Dedifferentiated amniotic fluid mesenchymal stem cell (primary cell): ENCODE measurements around the gene MYO15A.

Source experiments
- DNase-seq: peaks from one replicate; pipeline ENCODE4 v3.0.0-alpha.2; 2016; ENCODE audit errors: extremely low spot score

The MYO15A gene

DNA sequence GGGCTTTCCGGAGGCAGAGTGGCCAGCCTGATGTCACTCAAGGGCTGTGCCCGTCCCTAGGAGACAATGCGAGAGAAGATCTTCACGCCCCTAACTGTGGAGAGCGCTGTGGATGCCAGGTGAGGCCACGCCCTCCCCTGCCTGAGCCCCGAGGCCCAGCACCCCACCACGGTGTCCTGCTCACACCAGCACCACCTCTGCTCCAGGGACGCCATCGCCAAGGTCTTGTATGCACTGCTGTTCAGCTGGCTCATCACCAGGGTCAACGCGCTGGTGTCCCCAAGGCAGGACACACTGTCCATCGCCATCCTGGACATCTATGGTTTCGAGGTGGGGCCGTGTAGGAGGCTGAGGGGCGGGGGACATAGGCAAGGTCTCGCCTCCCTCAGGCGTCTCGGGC, 27.8 kb downstream of the MYO15A start:
- no peak for DNase-seq

DNA sequence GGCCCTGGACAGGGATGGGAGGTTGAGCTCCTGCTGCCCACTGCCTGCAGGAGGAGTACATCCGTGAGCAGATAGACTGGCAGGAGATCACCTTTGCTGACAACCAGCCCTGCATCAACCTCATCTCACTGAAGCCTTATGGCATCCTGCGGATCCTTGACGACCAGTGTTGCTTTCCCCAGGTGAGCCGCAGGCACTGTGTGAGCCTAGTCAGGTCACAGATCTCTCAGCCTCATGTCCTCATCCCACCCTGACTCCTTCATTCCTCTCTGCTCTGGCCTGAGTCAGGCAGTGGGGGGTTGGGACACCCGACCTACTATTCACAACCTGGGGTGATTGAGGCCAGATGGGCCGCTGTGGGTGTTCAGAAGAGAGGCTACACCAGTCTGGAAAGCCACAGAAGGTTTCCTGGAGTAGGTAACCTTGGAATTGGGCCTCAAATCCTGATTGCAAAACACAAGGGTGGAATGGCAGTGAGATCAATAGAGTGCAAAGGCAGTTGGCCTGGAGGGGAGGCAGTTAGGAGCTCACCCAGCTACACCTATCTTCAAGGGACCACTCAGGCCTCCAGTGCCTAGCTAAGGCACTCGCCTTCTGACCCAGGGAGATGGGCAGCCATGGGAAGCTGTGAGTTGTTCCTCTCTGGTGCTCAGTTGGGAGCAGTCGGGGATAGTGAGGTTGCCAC, 29.7 kb downstream of the MYO15A start:
- DNase-seq, result no peak

DNA sequence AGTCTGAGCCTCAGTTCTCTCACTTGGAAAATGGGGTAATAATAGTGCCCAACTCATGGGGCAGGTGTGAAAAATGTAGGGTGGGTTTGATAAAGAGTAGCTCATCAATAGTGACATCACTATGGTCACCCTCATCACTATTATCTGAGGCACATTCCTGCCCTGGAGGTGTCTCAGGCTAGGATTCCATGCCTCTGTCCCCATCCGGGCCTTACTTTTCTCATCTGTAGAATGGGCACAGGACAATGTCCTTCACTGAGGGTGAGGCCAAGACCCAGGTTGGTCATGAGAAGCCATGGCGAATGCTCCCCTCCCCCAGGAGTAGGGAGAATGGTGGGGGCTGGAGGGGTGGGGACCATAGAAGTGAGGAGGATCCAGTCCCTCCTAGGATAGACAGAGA, 30.5 kb downstream of the MYO15A start:
- DNase-seq, result no peak

DNA sequence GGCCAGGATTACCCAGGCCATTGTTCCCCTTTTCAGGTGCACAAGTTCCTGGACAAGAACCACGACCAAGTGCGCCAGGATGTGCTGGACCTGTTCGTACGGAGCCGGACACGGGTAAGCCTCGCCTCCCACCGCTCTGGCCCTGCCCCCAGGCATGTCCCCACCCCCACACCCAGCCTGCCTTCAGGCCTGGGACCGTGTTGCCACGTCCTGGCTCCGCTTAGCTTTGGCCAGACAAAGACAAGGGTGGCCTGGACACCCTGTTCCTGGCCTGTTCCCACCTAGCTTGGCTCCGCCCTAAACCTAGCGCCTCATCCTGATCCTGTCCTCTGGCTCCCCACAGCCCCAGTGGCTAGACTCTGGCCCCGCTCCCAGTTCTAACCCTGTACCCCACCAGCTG, 30.9 kb downstream of the MYO15A start:
- DNase-seq, result no peak

DNA sequence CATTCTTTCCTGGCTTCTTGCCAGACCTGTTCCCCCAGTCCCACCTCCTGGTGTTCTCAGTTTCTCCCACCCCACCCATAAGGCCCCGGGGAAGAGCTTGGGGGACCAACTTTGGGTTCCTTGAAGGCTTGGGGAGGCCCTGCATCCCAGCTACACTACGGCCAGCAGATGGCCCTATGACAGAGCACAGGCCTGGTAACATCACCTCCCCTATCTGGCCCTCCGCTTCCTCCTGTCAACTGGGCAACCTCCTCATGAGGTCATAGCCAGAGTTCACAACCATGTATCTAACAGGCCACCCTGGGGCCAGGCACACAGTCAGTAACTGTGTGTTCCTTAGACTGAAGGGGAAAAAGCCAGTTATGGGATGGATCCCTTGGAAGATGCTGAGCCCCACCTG, 31.4 kb downstream of the MYO15A start:
- DNase-seq, result no peak

DNA sequence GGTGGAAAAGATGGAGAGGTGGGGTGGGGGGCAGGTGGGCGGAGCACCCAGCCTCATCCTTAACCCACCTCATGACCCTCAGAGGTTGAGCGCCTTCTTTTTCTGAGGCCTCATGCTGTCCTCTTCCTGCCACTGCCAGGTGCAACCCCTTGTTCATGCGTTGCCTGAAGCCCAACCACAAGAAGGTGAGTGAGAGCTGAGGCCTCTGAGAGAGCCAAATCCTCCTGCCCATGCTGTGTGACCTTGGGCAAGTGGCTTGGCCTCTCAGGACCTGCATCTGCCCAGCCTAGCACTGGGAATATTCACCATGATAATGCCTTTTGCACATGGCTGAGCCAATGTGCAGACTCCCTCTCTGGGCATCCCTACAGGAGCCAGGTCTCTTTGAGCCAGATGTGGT, 32.1 kb downstream of the MYO15A start:
- DNase-seq, result no peak

DNA sequence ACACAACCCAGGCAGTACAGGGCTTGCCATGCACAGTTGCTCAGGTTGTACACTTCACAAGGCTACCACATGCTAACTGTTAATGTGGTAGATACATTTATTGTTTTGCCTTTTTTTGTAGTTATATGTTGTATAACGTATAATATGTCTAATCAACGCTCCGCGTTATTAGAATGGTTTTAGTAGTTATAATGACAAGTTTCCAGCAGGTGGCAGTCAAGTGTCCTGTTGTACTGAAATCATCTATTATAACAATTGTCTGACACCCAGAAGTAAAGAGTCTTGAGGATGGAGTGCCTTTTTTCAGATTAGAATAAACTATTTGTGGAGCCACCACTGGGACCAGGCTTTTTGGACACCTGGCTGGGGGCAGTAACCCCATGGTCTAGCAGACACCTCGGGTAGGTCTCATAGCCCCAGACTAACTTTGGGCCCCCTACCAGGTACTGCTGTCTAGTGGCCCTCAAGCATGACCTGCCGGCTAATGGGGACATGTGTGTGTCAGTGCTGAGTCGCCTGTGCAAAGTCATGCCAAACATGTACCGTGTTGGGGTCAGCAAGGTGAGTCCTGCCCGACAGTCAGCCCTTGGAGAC, 32.8 kb downstream of the MYO15A start:
- peak; percentile 32 for DNase-seq

DNA sequence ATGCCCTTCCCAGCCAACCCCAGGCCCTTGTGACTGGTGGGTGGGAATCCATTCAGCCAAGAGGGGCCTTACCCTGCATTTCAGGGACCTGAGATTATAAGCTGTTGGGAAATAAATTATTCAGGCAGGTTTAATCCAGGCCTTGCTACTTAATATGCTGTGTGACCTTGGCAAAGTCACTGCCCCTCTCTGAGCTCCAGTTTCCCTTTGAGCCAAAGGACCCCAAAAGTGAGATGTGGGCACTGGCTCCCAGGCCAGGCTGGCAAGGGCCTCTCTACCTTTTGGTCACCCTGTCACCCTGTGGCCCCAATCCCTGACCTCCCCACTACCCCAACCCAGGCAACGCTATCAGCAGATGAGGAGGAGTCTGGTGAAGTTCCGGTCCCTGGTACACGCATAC, 33.9 kb downstream of the MYO15A start:
- no peak for DNase-seq

DNA sequence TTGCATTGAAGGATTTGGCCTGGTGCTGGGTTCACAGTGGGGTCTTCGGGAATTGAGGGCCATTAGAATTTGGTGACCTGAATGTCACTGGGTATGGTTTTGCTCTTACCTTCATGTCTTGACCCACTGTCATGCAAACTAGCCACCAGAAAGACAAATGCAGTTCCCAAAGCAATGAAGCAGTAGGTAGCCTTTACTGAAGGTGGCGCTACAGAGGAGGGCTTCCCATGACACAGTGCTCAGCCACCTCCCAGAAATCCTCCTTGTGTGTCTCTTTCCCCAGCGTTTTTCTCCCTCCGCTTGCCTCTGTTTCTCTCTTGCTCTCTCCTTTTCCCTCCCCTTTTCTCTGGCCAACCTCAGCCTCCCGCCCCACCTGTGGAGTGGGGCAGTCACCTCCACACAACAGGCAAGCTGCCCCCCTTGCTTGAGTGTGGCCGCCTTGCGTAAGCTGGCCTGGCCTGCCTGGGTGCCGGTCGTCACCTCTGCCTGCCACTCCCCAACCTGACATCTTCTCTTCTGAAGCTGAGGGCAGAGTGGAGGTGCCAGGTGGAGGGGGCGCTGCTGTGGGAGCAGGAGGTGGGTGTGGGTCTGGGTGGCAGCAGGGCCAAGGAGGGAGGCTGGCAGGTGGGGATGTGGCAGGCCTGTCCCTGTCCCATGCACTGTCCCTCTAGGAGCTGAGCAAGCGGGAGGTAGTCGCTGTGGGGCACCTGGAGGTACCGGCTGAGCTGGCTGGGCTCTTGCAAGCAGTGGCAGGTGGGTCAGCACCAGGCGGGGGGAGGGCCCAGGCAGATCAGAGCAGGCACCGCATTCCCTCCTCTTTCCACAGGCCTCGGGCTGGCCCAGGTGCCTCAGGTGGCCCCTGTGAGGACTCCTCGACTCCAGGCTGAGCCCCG, 34.7 kb downstream of the MYO15A start:
- no peak for DNase-seq

DNA sequence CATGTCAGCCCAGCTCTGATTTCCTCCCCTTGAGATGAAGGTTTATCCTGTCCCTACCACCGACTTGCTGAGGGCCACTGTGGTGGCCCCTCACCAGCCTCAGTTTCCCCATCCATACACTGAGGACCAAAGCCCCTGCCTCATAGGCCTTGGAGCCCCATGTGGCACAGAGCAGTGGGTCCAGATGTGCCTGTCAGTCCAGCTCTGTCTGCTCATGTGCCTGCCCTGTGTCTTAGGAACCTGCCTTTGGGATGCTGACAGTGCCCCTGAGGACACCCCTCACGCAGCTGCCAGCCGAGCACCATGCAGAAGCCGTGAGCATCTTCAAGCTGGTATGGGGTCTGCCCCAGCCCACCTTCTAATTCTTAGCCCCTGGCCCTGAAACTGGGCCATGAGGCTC, 35.7 kb downstream of the MYO15A start:
- DNase-seq, result no peak

DNA sequence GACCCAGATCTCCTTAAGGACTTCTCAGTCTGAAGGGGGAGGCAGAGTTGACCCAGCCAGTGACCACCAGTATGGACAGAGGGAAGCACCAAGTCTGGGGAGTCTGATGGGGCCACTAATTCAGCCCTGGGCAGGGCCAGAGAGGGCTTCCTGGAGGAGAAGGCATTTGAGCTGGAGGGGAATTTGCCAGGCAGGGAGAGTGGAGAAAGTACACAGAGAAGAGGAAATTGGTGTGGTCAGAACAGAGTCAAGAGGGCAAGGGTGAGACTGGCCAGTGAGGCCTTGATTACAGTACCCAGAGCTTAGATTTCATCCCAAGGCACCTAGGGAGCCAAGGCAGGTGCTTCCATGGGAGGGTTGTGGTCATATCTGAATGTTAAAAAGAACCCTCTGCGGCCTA, 36.3 kb downstream of the MYO15A start:
- no peak for DNase-seq

DNA sequence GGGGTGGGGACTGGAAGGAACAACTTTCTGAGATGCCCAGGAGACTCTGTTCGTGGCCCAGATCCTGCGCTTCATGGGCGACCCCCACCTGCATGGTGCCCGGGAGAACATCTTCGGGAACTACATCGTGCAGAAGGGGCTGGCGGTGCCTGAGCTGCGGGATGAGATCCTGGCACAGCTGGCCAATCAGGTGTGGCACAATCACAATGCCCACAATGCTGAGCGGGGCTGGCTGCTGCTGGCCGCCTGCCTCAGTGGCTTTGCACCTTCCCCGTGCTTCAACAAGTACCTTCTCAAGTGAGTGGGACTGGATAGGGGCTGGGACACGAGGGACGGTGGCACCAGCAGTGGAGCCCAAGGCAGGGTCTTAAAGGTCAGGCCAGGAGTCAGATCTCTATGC, 37.3 kb downstream of the MYO15A start:
- no peak for DNase-seq

DNA sequence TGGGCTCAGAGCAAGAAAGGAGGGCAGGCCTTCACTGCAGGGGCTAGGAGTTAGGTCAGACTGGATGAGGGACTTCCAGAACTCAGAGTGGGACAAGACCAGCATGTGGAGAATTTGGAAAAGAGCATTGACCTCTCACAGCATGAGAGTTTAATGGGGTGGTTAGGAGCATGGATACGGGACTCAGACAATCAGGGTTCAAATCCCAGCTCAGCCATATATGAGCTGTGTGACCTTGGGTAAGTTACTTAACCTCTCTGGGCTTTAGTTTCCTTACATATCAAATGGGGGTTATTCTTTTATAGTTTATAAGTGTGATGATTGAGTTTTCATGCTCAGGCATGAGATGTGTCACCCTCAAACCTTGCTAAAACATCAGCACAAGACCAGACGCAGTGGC, 37.7 kb downstream of the MYO15A start:
- DNase-seq, result no peak

DNA sequence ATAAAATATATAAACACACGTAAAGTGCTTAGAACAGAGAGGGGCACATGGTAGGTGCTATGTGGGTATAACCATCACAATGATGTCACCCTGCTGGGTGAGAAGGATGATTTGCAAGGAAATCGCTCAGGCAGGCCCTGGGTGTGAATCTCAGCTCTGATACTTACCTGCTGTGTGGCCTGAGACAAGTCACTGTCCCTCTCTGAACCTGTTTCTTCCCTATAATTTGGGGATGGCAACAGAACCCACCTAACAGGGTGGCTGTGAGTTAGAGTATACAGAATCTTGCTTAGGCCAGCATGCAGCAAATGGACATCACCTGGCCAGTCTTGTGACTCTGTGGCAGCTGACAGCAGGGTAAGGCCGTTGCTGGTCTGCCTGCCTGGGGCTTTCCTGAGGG, 38.4 kb downstream of the MYO15A start:
- no peak for DNase-seq

DNA sequence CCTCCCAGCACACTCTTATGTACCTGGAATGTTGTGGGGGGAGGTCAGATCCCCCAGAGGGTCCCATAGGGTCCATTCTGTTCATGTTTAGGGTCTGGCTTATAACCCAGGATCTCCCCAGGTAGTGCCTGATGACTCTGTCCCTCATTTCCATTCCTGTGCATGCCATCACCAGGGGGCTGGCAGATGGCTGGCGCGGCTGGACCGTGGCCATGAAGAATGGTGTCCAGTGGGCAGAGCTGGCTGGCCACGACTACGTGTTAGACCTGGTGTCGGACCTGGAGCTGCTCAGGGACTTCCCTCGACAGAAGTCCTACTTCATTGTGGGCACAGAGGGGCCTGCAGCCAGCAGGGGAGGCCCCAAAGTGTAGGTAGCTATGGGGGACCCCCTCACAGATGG, 40.0 kb downstream of the MYO15A start:
- no peak for DNase-seq

DNA sequence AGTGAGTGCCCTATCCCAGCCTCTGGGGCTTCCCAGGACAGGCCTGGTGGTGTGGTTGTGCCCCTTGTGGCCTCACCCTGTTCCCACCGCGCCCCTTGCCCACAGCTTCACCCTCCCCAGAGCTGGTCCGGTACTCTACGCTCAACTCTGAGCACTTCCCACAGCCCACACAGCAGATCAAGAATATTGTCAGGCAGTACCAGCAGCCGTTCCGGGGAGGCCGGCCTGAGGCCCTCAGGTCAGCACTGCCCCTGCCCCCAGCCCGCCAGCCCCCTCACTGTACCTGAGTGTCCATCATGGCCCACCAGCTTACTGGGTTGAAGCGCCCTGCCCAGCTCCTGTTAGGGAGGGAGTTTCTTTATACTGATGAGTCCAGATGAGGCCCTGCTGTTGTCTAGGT, 42.7 kb downstream of the MYO15A start:
- DNase-seq, result no peak

DNA sequence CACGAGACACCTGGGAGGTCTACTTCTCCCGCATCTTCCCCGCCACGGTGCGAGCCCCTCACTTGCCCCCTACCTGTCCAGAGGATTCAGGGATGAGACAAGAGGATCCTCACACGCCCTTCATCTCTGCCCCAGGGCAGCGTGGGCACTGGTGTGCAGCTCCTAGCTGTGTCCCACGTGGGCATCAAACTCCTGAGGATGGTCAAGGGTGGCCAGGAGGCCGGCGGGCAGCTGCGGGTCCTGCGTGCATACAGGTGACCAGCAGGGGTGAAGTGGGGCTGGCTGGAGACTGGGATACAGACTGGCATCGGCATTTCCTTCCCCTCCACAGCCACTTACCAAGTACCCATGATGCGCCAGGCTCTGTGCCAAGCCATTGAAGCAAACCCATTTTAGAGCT, 46.6 kb downstream of the MYO15A start:
- no peak for DNase-seq

DNA sequence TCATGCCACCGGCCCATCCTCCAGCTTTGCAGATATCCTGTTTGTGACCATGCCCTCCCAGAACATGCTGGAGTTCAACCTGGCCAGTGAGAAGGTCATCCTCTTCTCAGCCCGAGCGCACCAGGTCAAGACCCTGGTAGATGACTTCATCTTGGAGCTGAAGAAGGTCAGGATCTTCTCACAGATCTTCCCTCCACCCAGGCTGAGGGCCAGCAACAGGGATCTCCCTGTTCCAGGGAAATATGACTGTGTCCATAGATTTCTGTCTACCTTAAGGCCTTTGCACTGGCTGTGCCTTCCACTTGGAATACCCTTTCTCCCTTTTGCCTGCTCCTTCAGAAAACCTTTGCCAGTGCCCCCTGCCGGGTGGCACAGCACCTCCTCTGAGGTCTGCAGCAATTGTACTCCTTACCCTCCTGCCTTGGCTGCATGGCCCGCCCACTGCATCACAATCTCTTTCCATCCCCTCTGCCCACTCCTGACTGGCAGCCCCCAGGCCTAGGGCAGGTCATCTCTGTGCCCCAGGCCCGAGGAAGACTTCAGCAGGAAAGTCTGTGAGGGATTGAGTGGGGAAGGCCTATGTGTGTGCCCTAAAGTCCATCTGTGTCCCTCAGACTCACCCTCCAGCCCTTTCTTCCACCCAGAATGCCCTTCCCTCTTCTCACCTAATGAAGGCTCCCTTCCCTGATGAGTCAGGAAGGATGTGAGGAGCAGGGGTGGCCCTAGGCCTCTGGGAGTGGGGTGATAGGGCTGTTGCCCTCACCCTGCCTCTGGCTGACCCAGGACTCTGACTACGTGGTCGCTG, 47.8 kb downstream of the MYO15A start:
- DNase-seq, result no peak

DNA sequence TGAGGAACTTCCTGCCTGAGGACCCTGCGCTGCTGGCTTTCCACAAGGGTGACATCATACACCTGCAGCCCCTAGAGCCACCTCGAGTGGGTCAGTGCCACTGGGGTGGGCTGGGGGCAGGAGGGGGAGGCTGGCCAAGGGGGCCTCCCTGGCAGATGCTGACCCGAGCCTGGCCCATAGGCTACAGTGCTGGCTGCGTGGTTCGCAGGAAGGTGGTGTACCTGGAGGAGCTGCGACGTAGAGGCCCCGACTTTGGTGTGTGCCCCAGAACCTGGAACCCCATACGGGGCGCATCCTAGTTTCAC, 48.4 kb downstream of the MYO15A start:
- no peak for DNase-seq

DNA sequence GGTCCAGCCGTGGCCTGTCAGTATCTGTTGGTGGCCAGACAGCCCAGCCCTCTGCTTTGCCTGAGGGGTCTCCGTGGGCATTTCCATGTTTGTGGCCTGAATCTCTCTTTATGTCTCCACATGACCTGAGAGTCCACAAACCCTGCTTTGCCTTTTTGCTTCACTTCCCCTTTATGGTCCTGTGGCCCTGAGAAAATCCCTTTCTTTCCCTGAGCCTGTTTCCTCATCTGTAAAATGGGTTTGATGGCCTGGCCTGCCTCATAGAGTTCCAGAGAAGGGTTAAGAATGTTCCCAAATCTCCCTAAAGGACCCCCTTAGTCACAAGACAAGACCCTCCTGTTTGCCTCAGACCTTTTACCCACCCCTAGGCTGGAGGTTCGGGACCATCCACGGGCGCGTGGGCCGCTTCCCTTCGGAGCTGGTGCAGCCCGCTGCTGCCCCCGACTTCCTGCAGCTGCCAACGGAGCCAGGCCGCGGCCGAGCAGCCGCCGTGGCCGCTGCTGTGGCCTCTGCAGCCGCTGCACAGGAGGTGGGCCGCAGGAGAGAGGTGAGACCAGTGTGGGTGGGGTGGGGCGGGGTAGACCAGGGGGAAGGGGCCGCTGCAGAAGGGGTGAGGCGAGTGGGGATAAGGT, 48.9 kb downstream of the MYO15A start:
- DNase-seq, result no peak

DNA sequence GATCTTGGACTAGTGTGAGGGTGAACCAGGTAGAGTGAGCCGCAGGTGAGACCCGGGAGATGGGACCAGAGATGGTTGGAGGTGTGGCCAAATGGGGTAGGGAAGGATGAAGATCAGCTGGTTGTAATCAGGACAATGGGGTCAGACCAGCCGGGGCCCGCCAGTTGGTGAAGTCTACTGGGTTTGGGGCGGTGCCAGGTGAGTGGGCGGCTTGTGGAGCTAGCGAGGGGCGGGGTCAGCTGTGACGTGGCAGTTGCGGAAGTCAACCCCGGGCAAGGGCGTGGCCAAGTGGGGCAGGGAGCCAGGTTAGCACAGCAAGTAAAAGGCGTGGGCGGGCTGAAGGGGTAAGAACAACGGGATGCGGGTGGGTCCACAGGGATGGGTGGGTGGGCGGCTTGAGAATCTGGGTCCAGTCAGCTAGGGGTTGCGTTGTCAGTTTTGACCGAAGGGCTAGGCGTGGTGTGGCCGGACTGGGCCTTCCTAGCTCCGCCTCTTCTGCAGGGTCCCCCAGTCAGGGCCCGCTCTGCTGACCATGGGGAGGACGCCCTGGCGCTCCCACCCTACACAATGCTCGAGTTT, 49.6 kb downstream of the MYO15A start:
- DNase-seq, result peak; percentile 39
